Retina (tissue), 1 donor: ENCODE results near the gene TRPM1.

Source experiments
- DNase-seq: peaks from one replicate; pipeline ENCODE4 v3.0.0-alpha.2; 2016

TRPM1 gene

DNA sequence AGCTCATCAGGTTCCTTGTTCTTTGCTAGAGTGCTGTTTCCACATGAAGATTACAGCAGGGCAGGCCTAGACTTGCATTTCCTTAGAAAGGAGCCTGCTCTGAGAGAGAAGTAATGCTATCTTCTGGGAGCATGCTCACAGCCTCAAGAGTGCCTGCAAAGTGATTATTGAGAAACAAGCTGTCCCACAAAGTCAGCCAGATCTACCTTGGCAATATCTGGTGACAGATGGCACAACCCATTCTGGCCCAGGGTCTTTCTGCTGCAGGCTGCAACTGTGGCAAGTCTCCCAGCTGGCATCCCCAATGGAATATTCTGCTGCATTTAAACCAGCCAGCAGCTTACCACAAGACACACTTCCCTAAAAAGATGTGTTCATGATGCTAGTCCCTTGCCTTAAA is 139.4 kb downstream of the TRPM1 start:
- DNase-seq: no peak

GRCh38 chr15:30958219-30958618 is 143.3 kb downstream of the TRPM1 start:
- DNase-seq: no peak

DNA sequence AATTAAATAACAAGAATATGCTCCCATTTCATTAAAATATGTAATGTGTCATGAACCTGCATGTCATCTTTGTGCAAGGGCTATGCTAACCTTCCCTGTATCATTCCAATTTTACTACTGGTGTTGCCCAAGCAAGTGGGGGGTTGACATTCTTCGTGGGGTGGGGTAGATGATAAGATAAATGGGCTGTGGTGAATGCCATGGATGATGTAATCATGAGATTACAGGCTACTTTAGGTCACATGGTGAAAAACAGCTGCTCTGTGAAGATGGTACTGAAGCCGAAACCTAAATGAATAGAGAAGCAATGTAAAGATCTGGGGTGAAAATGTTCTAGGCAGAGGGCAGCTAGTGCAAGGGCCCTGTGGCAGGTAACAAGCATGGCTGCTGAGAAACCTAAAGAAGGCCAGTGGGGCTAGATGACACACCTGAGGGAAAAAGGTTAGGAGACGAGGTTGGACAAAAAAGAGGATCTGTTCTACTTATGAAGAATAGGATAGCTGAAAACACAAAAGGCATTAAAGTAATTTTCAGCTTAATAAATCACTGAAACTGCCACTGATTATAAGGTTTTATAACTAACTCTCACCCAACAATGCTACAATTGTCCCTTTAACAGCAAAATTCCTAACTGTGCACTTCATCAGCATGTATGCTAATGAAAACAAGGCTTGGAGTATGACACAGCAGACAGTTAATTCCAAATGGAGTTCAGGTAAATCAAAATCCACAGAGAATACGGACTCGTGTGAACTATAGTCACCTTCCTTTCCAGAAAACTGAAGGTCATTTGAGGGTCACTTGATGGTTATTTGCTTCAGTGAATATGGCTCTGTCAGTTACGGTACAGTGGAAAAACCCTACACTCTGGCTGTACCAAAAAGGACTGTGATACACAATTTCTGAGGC is 145.1 kb downstream of the TRPM1 start:
- DNase-seq: no peak

- DNase-seq: no peak
These were observed 146.9 kb downstream of the TRPM1 start for GRCh38 chr15:30954674-30955073.

DNA sequence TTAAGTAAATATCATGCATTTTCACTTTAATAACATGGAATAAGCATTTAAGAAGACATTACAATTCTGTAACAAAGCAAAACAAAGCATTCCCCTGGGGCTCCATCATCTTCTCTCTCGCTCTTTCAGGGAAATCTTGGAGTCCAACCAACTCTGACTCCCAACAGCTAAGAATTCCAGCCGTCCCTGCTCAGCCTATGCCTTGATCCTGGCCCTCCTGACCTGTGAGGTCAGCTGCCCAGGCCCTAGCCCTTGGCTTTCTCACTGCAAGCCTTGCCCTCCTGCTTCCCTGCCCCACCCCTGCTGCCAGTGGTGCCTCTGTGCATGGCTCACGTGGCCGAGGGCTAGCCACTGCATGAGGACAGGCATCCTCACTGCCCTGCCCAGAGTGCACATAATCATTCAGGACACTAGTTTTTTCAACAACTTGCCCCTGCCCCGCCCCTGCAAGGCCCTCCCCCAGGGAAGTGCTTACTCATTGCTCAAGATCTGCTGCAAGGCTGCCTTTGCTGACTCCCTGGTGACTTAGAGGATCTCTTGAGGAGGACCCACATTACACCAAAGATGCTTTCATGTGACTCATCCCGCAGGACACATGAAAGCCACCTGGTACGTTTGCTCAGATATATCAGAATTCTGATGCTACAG is 147.7 kb downstream of the TRPM1 start:
- DNase-seq: no peak

- DNase-seq: no peak
These were observed 148.3 kb downstream of the TRPM1 start for GRCh38 chr15:30953183-30953582.
